SH-SY5Y (cell line): Measurements from ENCODE around the gene NARF.

ENCODE experiments used
- GATA2 ChIP-seq: IDR thresholded peaks from 2 replicates; pipeline ENCODE4 v1.6.1; 2011; ENCODE audit warnings: mild to moderate bottlenecking, low read depth, low read length
- GATA3 ChIP-seq: IDR thresholded peaks from 2 replicates; pipeline ENCODE4 v1.6.1; 2011; ENCODE audit warnings: low read depth, mild to moderate bottlenecking, low read length, moderate library complexity

DNA sequence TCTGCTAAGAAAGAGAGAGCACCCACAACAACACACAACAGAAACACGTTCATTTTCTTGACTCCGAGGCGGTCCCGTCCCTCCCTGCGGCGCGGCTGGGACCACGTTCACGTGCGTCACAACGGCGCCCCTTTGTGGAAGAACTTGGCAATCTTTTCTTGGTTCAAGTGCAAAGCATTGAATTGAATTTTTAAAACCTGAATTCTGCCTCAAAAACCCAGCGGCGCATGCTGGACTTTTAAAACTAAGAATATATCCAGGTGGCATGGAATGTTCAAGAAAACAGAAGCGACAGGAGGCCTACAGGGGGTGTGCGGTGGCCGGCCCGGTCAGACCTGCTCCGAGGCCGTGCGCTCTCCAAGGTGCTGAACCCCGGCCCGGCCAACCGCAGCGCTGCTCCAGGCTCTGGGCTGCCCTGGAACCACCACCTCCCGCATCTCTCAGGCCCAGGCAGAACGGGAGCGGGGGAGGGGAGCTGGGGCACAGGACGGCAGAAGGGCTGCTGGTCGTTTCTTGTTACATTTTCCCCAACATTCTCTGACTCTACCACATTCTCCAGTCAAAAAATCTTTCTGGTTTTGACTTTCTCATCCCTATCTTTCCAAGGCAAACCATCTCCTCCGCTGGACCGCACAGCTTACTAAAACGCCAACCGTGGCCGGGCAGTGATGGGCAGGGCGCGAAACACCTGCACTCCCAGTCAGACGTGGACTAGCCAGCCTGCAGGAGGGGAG, 43.8 kb upstream of the NARF start:
- no peak for TF ChIP-seq GATA3
- no peak for TF ChIP-seq GATA2
